ENCODE measurements around the gene STX1B. TPM values are rescaled to one million over a fixed set of nuclear protein-coding genes. Genes with fewer than 3 reads are reported as not detected.
A peak's percentile ranks its signal among the peaks of the same experiment; 100 is the strongest.
"Not testable (repeated sequence)": the region's sequence is repeated elsewhere in the genome, so short reads cannot be mapped to it uniquely, and the experiment has no call there.

The STX1B gene
- total RNA-seq, 1 experiment from 2014 or later, result 4.1 TPM

DNA sequence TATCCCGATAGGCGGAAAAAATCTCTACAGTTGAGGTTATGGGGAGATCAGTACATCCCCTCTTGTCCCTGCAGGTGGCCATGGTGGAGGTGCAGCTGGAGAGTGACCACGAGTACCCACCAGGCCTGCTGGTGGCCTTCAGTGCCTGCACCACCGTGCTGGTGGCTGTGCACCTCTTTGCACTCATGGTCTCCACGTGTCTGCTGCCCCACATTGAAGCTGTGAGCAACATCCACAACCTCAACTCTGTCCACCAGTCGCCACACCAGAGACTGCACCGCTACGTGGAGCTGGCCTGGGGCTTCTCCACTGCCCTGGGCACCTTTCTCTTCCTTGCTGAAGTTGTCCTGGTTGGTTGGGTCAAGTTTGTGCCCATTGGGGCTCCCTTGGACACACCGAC, 57.3 kb downstream of the STX1B start:
- DNase-seq (ENCODE audit: low read depth), result no peak

DNA sequence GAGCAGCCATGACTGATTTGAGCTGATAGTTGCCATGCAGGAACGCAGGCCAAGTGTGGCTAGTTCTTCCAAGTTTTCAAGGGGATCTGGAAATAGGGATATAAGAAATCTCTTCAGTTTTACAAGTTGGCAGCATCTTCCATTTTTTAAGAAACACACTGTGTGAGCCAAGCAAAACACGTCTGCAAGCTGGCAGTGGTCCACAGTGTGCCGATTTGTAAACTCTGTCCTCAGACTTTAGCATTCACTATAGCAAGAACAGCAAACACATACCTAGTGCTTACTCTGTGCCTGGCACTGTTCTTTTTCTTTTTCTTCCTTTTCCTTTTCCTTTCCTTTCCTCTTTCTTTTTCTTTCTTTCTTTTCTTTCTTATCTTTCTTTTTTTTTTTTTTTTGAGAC, 58.7 kb downstream of the STX1B start:
- no peak for DNase-seq (ENCODE audit: low read depth)

- DNase-seq (ENCODE audit: low read depth), result no peak
Observed at GRCh38 chr16:30951193-30951592, 59.2 kb downstream of the STX1B start.

GRCh38 chr16:30950516-30951065, 59.8 kb downstream of the STX1B start:
- no peak for DNase-seq (ENCODE audit: low read depth)

DNA sequence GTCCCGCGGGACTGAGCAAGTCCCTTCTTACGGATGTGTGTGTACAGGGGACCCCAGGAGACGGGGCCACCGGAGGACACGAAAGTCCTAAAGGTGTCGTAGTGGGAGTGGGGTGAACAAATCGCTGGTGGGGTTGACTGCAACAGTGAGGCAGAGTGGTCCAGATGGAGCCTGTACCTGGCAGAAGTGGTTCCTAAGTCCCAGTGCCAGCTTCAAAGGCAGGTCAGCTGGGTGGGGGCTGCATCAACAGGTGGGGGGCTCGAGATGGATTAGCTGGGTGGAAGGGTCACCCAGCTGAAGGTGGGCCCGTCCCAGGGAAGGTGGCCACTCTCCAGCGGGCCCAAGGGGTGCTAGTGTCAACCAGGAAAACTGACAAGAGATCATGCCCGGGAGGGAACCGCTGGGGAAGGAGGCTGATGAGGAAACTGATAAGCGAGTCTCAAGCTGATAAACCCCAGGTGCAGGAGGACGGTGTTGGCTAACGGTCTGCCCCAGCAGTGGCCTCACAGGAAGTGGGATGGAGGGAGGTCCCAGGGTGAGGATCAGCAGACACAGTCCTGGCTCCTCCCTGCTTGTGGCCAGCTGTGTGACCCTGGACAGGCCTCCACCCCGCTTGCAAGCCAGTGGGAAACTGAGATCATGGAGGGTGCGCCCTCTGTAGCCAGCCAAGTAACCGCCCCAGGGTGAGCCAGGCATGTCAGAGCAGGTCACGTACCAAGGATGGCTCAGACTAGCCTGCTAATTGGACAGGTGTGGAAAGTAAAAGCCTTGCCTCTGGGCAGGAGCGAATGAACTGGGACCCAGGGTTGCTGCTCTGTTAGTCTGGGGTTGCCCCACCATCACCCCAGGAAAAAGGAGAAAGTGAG, 60.6 kb downstream of the STX1B start:
- peak; percentile 93 for DNase-seq (ENCODE audit: low read depth)

GRCh38 chr16:30948667-30949649, 61.5 kb downstream of the STX1B start, which contains the start of gene ORAI3:
ORAI3 (plus strand) TSS chr16:30949068; CDS start chr16:30949290, 222 bp downstream.
- DNase-seq (ENCODE audit: low read depth), result peak; percentile 68

- peak; percentile 98 for DNase-seq (ENCODE audit: low read depth)
Observed at GRCh38 chr16:30947859-30948666, 62.4 kb downstream of the STX1B start.

DNA sequence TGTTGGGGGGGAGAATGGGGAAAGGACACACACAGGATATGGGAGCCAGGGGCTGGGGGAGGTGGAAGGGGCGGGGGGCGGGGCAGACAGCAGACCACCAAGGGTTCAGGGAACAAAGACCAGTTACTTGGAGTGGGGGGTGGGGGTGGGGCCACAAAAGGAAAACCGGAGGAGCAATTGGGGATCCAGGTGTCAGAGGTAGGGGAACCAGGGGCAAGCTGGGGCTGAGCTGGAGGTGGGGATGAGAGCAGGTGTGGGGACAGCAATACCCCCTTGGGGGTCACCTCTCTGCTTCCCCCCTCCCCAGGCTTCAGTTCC, 62.9 kb downstream of the STX1B start:
- no peak for DNase-seq (ENCODE audit: low read depth)

GRCh38 chr16:30946671-30947540, 63.5 kb downstream of the STX1B start:
- no peak for DNase-seq (ENCODE audit: low read depth)

DNA sequence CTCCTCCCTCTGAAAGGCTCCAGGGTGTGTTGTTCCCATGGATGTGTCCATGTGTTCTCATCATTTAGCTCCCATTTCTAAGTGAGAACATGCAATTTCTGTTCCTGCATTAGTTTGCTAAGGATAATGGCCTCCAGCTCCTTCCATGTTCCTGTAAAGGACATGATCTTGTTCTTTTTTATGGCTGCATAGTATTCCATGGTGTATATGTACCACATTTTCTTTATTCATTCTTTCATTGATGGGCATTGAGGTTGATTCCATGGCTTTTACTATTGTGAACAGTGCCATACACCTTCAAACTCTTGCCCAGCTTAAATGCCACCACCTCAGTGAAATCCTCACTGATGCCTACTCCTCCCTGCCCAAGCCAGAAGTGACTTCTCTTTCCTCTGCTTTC, 66.1 kb downstream of the STX1B start:
- DNase-seq (ENCODE audit: low read depth), result no peak

- DNase-seq (ENCODE audit: low read depth), result no peak
Observed at GRCh38 chr16:30942426-30942806, 68.0 kb downstream of the STX1B start.

- peak; percentile 79 for DNase-seq (ENCODE audit: low read depth)
Observed at GRCh38 chr16:30941600-30942425, 68.6 kb downstream of the STX1B start.

GRCh38 chr16:30939571-30939970, 70.9 kb downstream of the STX1B start:
- not testable (repeated sequence) for DNase-seq (ENCODE audit: low read depth)

Other genes with a start within 250 kb of the STX1B start
- gene CFAP119, start 248.6 kb downstream of the STX1B start, total RNA-seq (2014; rRNA removed), result 4.0 and 5.1 TPM in 2 replicates
- gene RNF40, start 248.3 kb downstream of the STX1B start, total RNA-seq (2014; rRNA removed), result 102 and 105 TPM in 2 replicates
- gene ZNF629, start 223.4 kb downstream of the STX1B start, total RNA-seq (2014; rRNA removed), result 20.8 and 21.0 TPM in 2 replicates
- gene BCL7C, start 116.6 kb downstream of the STX1B start, total RNA-seq (2014; rRNA removed), result 71.5 and 74.5 TPM in 2 replicates
- gene CTF1, start 114.0 kb downstream of the STX1B start, total RNA-seq (2014; rRNA removed), result 2.5 and 4.1 TPM in 2 replicates
- 28.6 and 33.2 TPM in 2 replicates for gene FBXL19, start 87.1 kb downstream of the STX1B start, total RNA-seq (2014; rRNA removed)
- 62.5 and 73.6 TPM in 2 replicates for gene ORAI3, start 61.6 kb downstream of the STX1B start, total RNA-seq (2014; rRNA removed)
- gene SETD1A, start 52.9 kb downstream of the STX1B start, total RNA-seq (2014; rRNA removed), result 2.4 and 3.4 TPM in 2 replicates
- 133 and 143 TPM in 2 replicates for gene HSD3B7, start 25.4 kb downstream of the STX1B start, total RNA-seq (2014; rRNA removed)
- 51.4 and 52.9 TPM in 2 replicates for gene STX4, start 22.9 kb upstream of the STX1B start, total RNA-seq (2014; rRNA removed)
- gene ZNF668, start 63.6 kb upstream of the STX1B start, total RNA-seq (2014; rRNA removed), result 96.0 and 115 TPM in 2 replicates
- gene ZNF646, start 63.8 kb upstream of the STX1B start, total RNA-seq (2014; rRNA removed), result 28.5 and 33.0 TPM in 2 replicates
- 9.2 and 9.7 TPM in 2 replicates for gene PRSS53, start 78.3 kb upstream of the STX1B start, total RNA-seq (2014; rRNA removed)
- 390 and 435 TPM in 2 replicates for gene VKORC1, start 84.2 kb upstream of the STX1B start, total RNA-seq (2014; rRNA removed)
- gene BCKDK, start 97.7 kb upstream of the STX1B start, total RNA-seq (2014; rRNA removed), result 199 and 204 TPM in 2 replicates
- 30.5 and 30.7 TPM in 2 replicates for gene KAT8, start 107.0 kb upstream of the STX1B start, total RNA-seq (2014; rRNA removed)
- gene PRSS8, start 125.1 kb upstream of the STX1B start, total RNA-seq (2014; rRNA removed), result not detected in 2 replicates
- 0.40 and 0.64 TPM in 2 replicates for gene PRSS36, start 139.4 kb upstream of the STX1B start, total RNA-seq (2014; rRNA removed)
- 42.3 and 58.2 TPM in 2 replicates for gene FUS, start 169.5 kb upstream of the STX1B start, total RNA-seq (2014; rRNA removed)
- gene PYCARD, start 192.1 kb upstream of the STX1B start, total RNA-seq (2014; rRNA removed), result 7.7 and 10.8 TPM in 2 replicates
- 52.4 and 56.5 TPM in 2 replicates for gene TRIM72, start 203.5 kb upstream of the STX1B start, total RNA-seq (2014; rRNA removed)
- gene PYDC1, start 206.5 kb upstream of the STX1B start, total RNA-seq (2014; rRNA removed), result not detected in 2 replicates
- gene ITGAM, start 249.3 kb upstream of the STX1B start, total RNA-seq (2014; rRNA removed), result 0.11 TPM in 1 of 2 replicates, not detected in the other

All from LHCN-M2 (cell line).